Measurements from ENCODE around the gene NRG3.
"Not testable (repeated sequence)": the region's sequence is repeated elsewhere in the genome, so short reads cannot be mapped to it uniquely, and the experiment has no call there.

The NRG3 gene

GRCh38 chr10:82313401-82313800, 438.4 kb downstream of the NRG3 start:
- no peaks in the 10 kb centered on the region for H3K4me1 Mint-ChIP-seq (ENCODE audit: low read depth)

GRCh38 chr10:82318534-82318933, 443.5 kb downstream of the NRG3 start:
- no peaks in the 10 kb centered on the region for H3K36me3 Mint-ChIP-seq (ENCODE audit: low read depth)
- no peaks in the 10 kb centered on the region for H3K4me1 Mint-ChIP-seq (ENCODE audit: low read depth)
- no peak overlapping the region for H3K4me3 Mint-ChIP-seq
- H3K27ac Mint-ChIP-seq, result no peak overlapping the region
- no peaks in the 10 kb centered on the region for H3K27me3 Mint-ChIP-seq
- DNase-seq, result no peak
- peaks cover 1% of the 10 kb centered on the region for H3K9me3 Mint-ChIP-seq

More at GRCh38 chr10:82313401-82313800, 438.4 kb downstream of the NRG3 start:
- Mint-ChIP-seq H3K27ac (no peak overlapping the region), H3K4me3 (no peak overlapping the region), H3K36me3 (ENCODE audit: low read depth) (no peaks in the 10 kb centered on the region), H3K9me3 (peaks cover 7% of the 10 kb centered on the region), H3K27me3 (no peaks in the 10 kb centered on the region)
- no peak for DNase-seq

GRCh38 chr10:82319074-82319473, 444.1 kb downstream of the NRG3 start:
- H3K4me3 Mint-ChIP-seq, result no peak overlapping the region
- DNase-seq, result no peak
- H3K27ac Mint-ChIP-seq, result no peak overlapping the region
- no peaks in the 10 kb centered on the region for H3K27me3 Mint-ChIP-seq
- no peaks in the 10 kb centered on the region for H3K4me1 Mint-ChIP-seq (ENCODE audit: low read depth)
- peaks cover 1% of the 10 kb centered on the region for H3K9me3 Mint-ChIP-seq
- H3K36me3 Mint-ChIP-seq (ENCODE audit: low read depth), result no peaks in the 10 kb centered on the region

GRCh38 chr10:82319562-82319961, 444.6 kb downstream of the NRG3 start:
- no peak for DNase-seq
- Mint-ChIP-seq H3K36me3 (ENCODE audit: low read depth) (no peaks in the 10 kb centered on the region), H3K27me3 (no peaks in the 10 kb centered on the region), H3K9me3 (peaks cover under 1% of the 10 kb centered on the region), H3K4me1 (ENCODE audit: low read depth) (no peaks in the 10 kb centered on the region), H3K27ac (no peak overlapping the region), H3K4me3 (no peak overlapping the region)

GRCh38 chr10:82321724-82322123, 446.7 kb downstream of the NRG3 start:
- no peak overlapping the region for H3K4me3 Mint-ChIP-seq
- no peaks in the 10 kb centered on the region for H3K4me1 Mint-ChIP-seq (ENCODE audit: low read depth)
- no peak overlapping the region for H3K27ac Mint-ChIP-seq
- H3K27me3 Mint-ChIP-seq, result no peaks in the 10 kb centered on the region
- no peak for DNase-seq
- no peaks in the 10 kb centered on the region for H3K36me3 Mint-ChIP-seq (ENCODE audit: low read depth)
- peaks cover 3% of the 10 kb centered on the region for H3K9me3 Mint-ChIP-seq

- Mint-ChIP-seq H3K36me3 (ENCODE audit: low read depth) (no peaks in the 10 kb centered on the region), H3K9me3 (peaks cover 2% of the 10 kb centered on the region), H3K27me3 (no peaks in the 10 kb centered on the region), H3K4me1 (ENCODE audit: low read depth) (no peaks in the 10 kb centered on the region), H3K4me3 (no peak overlapping the region), H3K27ac (no peak overlapping the region)
- no peak for DNase-seq
These were observed 456.7 kb downstream of the NRG3 start for GRCh38 chr10:82331716-82332115.

GRCh38 chr10:82335831-82336230, 460.8 kb downstream of the NRG3 start:
- no peaks in the 10 kb centered on the region for H3K4me1 Mint-ChIP-seq (ENCODE audit: low read depth)
- H3K27ac Mint-ChIP-seq, result no peak overlapping the region
- H3K27me3 Mint-ChIP-seq, result no peaks in the 10 kb centered on the region
- no peak for DNase-seq
- peaks cover 21% of the 10 kb centered on the region for H3K9me3 Mint-ChIP-seq
- no peak overlapping the region for H3K4me3 Mint-ChIP-seq
- H3K36me3 Mint-ChIP-seq (ENCODE audit: low read depth), result no peaks in the 10 kb centered on the region

GRCh38 chr10:82340166-82340565, 465.2 kb downstream of the NRG3 start:
- no peaks in the 10 kb centered on the region for H3K36me3 Mint-ChIP-seq (ENCODE audit: low read depth)

GRCh38 chr10:82349590-82349989, 474.6 kb downstream of the NRG3 start:
- H3K27me3 Mint-ChIP-seq; DNase-seq; H3K27ac Mint-ChIP-seq; H3K9me3 Mint-ChIP-seq; H3K36me3 Mint-ChIP-seq (ENCODE audit: low read depth); H3K4me1 Mint-ChIP-seq (ENCODE audit: low read depth); H3K4me3 Mint-ChIP-seq: not testable (repeated sequence)

More at GRCh38 chr10:82340166-82340565, 465.2 kb downstream of the NRG3 start:
- Mint-ChIP-seq H3K4me1 (ENCODE audit: low read depth) (no peaks in the 10 kb centered on the region), H3K27me3 (no peaks in the 10 kb centered on the region), H3K9me3 (peaks cover 21% of the 10 kb centered on the region), H3K27ac (no peak overlapping the region), H3K4me3 (no peak overlapping the region)
- DNase-seq, result no peak

- Mint-ChIP-seq H3K36me3 (ENCODE audit: low read depth) (no peaks in the 10 kb centered on the region), H3K4me1 (ENCODE audit: low read depth) (no peaks in the 10 kb centered on the region), H3K9me3 (peaks cover 2% of the 10 kb centered on the region), H3K4me3 (no peak overlapping the region), H3K27ac (no peak overlapping the region), H3K27me3 (no peaks in the 10 kb centered on the region)
- DNase-seq, result no peak
These were observed 478.4 kb downstream of the NRG3 start for GRCh38 chr10:82353381-82353780.

GRCh38 chr10:82358486-82359099, 483.6 kb downstream of the NRG3 start:
- Mint-ChIP-seq H3K27ac (no peak overlapping the region), H3K4me1 (ENCODE audit: low read depth) (no peaks in the 10 kb centered on the region), H3K27me3 (no peaks in the 10 kb centered on the region), H3K9me3 (no peaks in the 10 kb centered on the region), H3K4me3 (no peak overlapping the region), H3K36me3 (ENCODE audit: low read depth) (no peaks in the 10 kb centered on the region)
- no peak for DNase-seq

- Mint-ChIP-seq H3K27ac (no peak overlapping the region), H3K4me3 (no peak overlapping the region), H3K36me3 (ENCODE audit: low read depth) (no peaks in the 10 kb centered on the region), H3K9me3 (no peaks in the 10 kb centered on the region), H3K4me1 (ENCODE audit: low read depth) (no peaks in the 10 kb centered on the region), H3K27me3 (no peaks in the 10 kb centered on the region)
- no peak for DNase-seq
These were observed 486.3 kb downstream of the NRG3 start for GRCh38 chr10:82361256-82361655.

GRCh38 chr10:82377608-82378007, 502.6 kb downstream of the NRG3 start:
- no peak for DNase-seq
- Mint-ChIP-seq H3K27me3 (no peaks in the 10 kb centered on the region), H3K9me3 (peaks cover 10% of the 10 kb centered on the region), H3K27ac (no peak overlapping the region), H3K4me3 (no peak overlapping the region), H3K36me3 (ENCODE audit: low read depth) (no peaks in the 10 kb centered on the region), H3K4me1 (ENCODE audit: low read depth) (no peaks in the 10 kb centered on the region)

- H3K4me1 Mint-ChIP-seq (ENCODE audit: low read depth), result no peaks in the 10 kb centered on the region
- H3K4me3 Mint-ChIP-seq, result no peak overlapping the region
- DNase-seq, result no peak
- H3K27ac Mint-ChIP-seq, result no peak overlapping the region
- peaks cover 10% of the 10 kb centered on the region for H3K9me3 Mint-ChIP-seq
- no peaks in the 10 kb centered on the region for H3K27me3 Mint-ChIP-seq
- no peaks in the 10 kb centered on the region for H3K36me3 Mint-ChIP-seq (ENCODE audit: low read depth)
These were observed 503.2 kb downstream of the NRG3 start for GRCh38 chr10:82378146-82378545.

GRCh38 chr10:82383350-82383749, 508.4 kb downstream of the NRG3 start:
- Mint-ChIP-seq H3K27me3 (no peaks in the 10 kb centered on the region), H3K27ac (no peak overlapping the region), H3K36me3 (ENCODE audit: low read depth) (no peaks in the 10 kb centered on the region), H3K9me3 (no peaks in the 10 kb centered on the region), H3K4me1 (ENCODE audit: low read depth) (no peaks in the 10 kb centered on the region), H3K4me3 (no peak overlapping the region)
- DNase-seq, result no peak
